Uterus (tissue), 2 donors: ENCODE results near the gene FAM3B.

Source experiments
- CTCF ChIP-seq, 4 experiments: fragments of 200-600 bp in 2 of 4; fragments of 450-650 bp in 2 of 4; sonication (generic) in 2 of 4; IDR thresholded peaks; one replicate each; pipeline ENCODE4 v1.5.1; 2016 to 2019; ENCODE audit warnings: antibody characterized with exemption in 4 of 4, mild to moderate bottlenecking in 2 of 4, moderate library complexity in 1 of 4
- POLR2A ChIP-seq, 2 donors: fragments of 450-650 bp; IDR thresholded peaks; one replicate each; pipeline ENCODE4 v1.6.1; 2016; ENCODE audit warnings: antibody characterized with exemption in 2 of 2, mild to moderate bottlenecking in 1 of 2, moderate library complexity in 1 of 2

DNA sequence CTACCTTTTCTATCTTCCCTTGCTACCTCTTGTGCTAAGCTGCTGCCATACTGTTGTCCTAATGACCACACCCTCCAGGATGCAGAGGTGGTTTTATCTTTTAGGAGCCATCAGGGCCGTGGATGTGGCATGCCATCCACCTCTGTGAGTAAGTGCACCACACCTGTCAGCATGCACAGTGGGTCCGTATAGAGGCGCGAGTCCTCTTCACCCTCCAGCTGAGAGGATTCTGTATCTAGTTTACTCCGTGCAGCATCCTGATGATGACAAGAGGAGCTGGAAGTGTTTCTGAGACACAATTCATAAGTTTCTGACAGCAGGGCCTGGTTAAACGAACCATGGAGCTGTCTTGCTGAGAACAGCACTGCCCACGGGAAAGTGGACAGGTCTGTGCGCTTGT lies 11.2 kb downstream of the FAM3B start:
- TF ChIP-seq CTCF (IDR thresholded peaks at IDR 0.05) (no peak), POLR2A (IDR thresholded peaks at IDR 0.05) (no peak)
